HL-60 (cell line): ENCODE data around the gene RERE.

Experiments used
- DNase-seq, 2 experiments: peaks; one replicate each; pipeline ENCODE4 v3.0.0-alpha.2; 2010 to 2020; ENCODE audit warnings: low read depth in 1 of 2, low spot score in 1 of 2
- H3K27ac ChIP-seq: fragments of 250-450 bp; sonication (Bioruptor Pico); replicated peaks from 2 replicates; pipeline ENCODE4 v1.5.1; 2020; ENCODE audit warnings: mild to moderate bottlenecking, moderate library complexity
- H3K27me3 ChIP-seq: fragments of 250-450 bp; sonication (Bioruptor Pico); 2 replicates; pipeline ENCODE4 v1.5.1; 2021; ENCODE audit warnings: mild to moderate bottlenecking, moderate library complexity; ENCODE audit not compliant: insufficient read depth, poor library complexity, severe bottlenecking
- H3K4me3 ChIP-seq: replicated peaks from 2 replicates; pipeline ENCODE4 v1.5.1; 2011; ENCODE audit warnings: mild to moderate bottlenecking, control low read depth, low read length; ENCODE audit not compliant: insufficient read depth
- CTCF ChIP-seq: IDR thresholded peaks from one replicate; pipeline ENCODE4 v1.5.1; 2011; ENCODE audit warnings: low read length, control low read depth, inconsistent platforms; ENCODE audit not compliant: insufficient read depth
- GABPA ChIP-seq: IDR thresholded peaks from 2 replicates; pipeline ENCODE4 v1.6.1; 2012; ENCODE audit warnings: low read depth
- POLR2AphosphoS5 ChIP-seq: IDR thresholded peaks from 2 replicates; pipeline ENCODE4 v1.6.1; 2012; ENCODE audit warnings: low read depth
- REST ChIP-seq: IDR thresholded peaks from 2 replicates; pipeline ENCODE4 v1.6.1; 2012; ENCODE audit warnings: low read depth; ENCODE audit not compliant: insufficient replicate concordance
- SPI1 ChIP-seq: IDR thresholded peaks from 2 replicates; pipeline ENCODE4 v1.6.1; 2012; ENCODE audit warnings: low read depth, mild to moderate bottlenecking, borderline replicate concordance

RERE gene

GRCh38 chr1:8357329-8358101 lies 459.9 kb downstream of the RERE start:
- H3K27ac ChIP-seq: no peak overlapping the region
- H3K27me3 ChIP-seq: no peaks in the 10 kb centered on the region
- DNase-seq: no peak

GRCh38 chr1:8356256-8357209 lies 460.9 kb downstream of the RERE start:
- TF ChIP-seq GABPA (no peak), SPI1 (no peak), REST (no peak), CTCF (no peak), POLR2AphosphoS5 (no peak)
- no peak for DNase-seq

More at GRCh38 chr1:8357329-8358101, 459.9 kb downstream of the RERE start:
- H3K4me3 ChIP-seq: no peak overlapping the region
- no peak for TF ChIP-seq SPI1
- TF ChIP-seq REST: no peak
- TF ChIP-seq POLR2AphosphoS5: no peak
- TF ChIP-seq GABPA: no peak
- TF ChIP-seq CTCF: no peak

GRCh38 chr1:8355439-8356255 lies 461.8 kb downstream of the RERE start:
- DNase-seq: no peak
- TF ChIP-seq REST (no peak), SPI1 (no peak), POLR2AphosphoS5 (no peak), GABPA (no peak), CTCF (no peak)
- H3K27ac ChIP-seq: no peak overlapping the region
- no peaks in the 10 kb centered on the region for H3K27me3 ChIP-seq
- H3K4me3 ChIP-seq: no peak overlapping the region

More at GRCh38 chr1:8356256-8357209, 460.9 kb downstream of the RERE start:
- H3K27ac ChIP-seq: no peak overlapping the region
- no peak overlapping the region for H3K4me3 ChIP-seq
- no peaks in the 10 kb centered on the region for H3K27me3 ChIP-seq
